Keratinocyte (primary cell): ENCODE data around the gene PNLIP. TPM values are rescaled to one million over a fixed set of nuclear protein-coding genes. Genes with fewer than 3 reads are reported as not detected.

ENCODE experiments used
- DNase-seq: peaks from one replicate; pipeline ENCODE4 v3.0.0-alpha.2; 2011; ENCODE audit warnings: low read depth, missing footprints, low spot score
- FAIRE-seq: peaks from 2 replicates; lab custom pipeline; 2011; peaks lifted over from hg19 to GRCh38; lab: Jason Lieb, UNC
- H2AFZ ChIP-seq: 2 replicates; pipeline ENCODE4 v1.6.0; 2012; ENCODE audit warnings: low read length, control low read depth, inconsistent platforms; ENCODE audit not compliant: control insufficient read depth
- H3K27ac ChIP-seq: 2 replicates; pipeline ENCODE4 v1.5.1; 2011; ENCODE audit warnings: low read length; ENCODE audit not compliant: control insufficient read depth, insufficient read depth
- H3K27me3 ChIP-seq: 3 replicates; pipeline ENCODE4 v1.6.0; 2011; ENCODE audit warnings: low read length; ENCODE audit not compliant: control insufficient read depth, insufficient read depth; ENCODE audit errors: extremely low read depth
- H3K36me3 ChIP-seq, 2 experiments: 2 replicates in 1 of 2; 3 replicates in 1 of 2; pipeline ENCODE4 v1.5.1; 2011; ENCODE audit warnings: low read length in 2 of 2, mild to moderate bottlenecking in 1 of 2; ENCODE audit not compliant: control insufficient read depth in 2 of 2, insufficient read depth in 2 of 2; ENCODE audit errors: extremely low read depth in 1 of 2
- H3K4me1 ChIP-seq: 3 replicates; pipeline ENCODE4 v1.5.1; 2011; ENCODE audit warnings: low read length; ENCODE audit not compliant: control insufficient read depth, insufficient read depth; ENCODE audit errors: extremely low read depth
- H3K4me2 ChIP-seq: 3 replicates; pipeline ENCODE4 v1.6.0; 2011; ENCODE audit warnings: low read depth, low read length; ENCODE audit not compliant: control insufficient read depth, insufficient read depth; ENCODE audit errors: extremely low read depth
- H3K4me3 ChIP-seq, 3 experiments: fragments of 200-600 bp in 1 of 3; sonication (generic) in 1 of 3; 2 replicates in 2 of 3; 3 replicates in 1 of 3; pipeline ENCODE4 v1.5.1; 2011 to 2016; ENCODE audit warnings: low read length in 3 of 3, mild to moderate bottlenecking in 3 of 3, control low read depth in 2 of 3, inconsistent platforms in 1 of 3, low read depth in 1 of 3, mixed read lengths in 1 of 3, mixed run types in 1 of 3, moderate library complexity in 1 of 3; ENCODE audit not compliant: control insufficient read depth in 2 of 3, insufficient read depth in 2 of 3; ENCODE audit errors: extremely low read depth in 1 of 3
- H3K79me2 ChIP-seq: 2 replicates; pipeline ENCODE4 v1.6.0; 2012; ENCODE audit warnings: low read length; ENCODE audit not compliant: control insufficient read depth, insufficient read depth
- H3K9ac ChIP-seq: 3 replicates; pipeline ENCODE4 v1.6.0; 2011; ENCODE audit warnings: low read length; ENCODE audit not compliant: control insufficient read depth, insufficient read depth; ENCODE audit errors: extremely low read depth
- H3K9me1 ChIP-seq: 3 replicates; pipeline ENCODE4 v1.6.0; 2011; ENCODE audit warnings: low read length; ENCODE audit not compliant: control insufficient read depth, insufficient read depth; ENCODE audit errors: extremely low read depth
- H3K9me3 ChIP-seq: 2 replicates; pipeline ENCODE4 v1.5.1; 2012; ENCODE audit warnings: low read depth, low read length; ENCODE audit not compliant: control insufficient read depth
- H4K20me1 ChIP-seq: 3 replicates; pipeline ENCODE4 v1.6.0; 2011; ENCODE audit warnings: low read length; ENCODE audit not compliant: control insufficient read depth, insufficient read depth; ENCODE audit errors: extremely low read depth
- CTCF ChIP-seq, 3 experiments: IDR thresholded peaks in 1 of 3; conservative IDR thresholded peaks in 1 of 3; optimal IDR thresholded peaks in 1 of 3; 2 replicates in 2 of 3; 3 replicates in 1 of 3; pipeline versions ENCODE3 to v1.5.1; 2011; ENCODE audit warnings: low read length in 3 of 3, mild to moderate bottlenecking in 3 of 3, moderate library complexity in 2 of 3, control low read depth in 1 of 3, inconsistent platforms in 1 of 3; ENCODE audit not compliant: insufficient read depth in 2 of 3; ENCODE audit errors: extremely low read depth in 1 of 3
- EZH2 ChIP-seq: IDR thresholded peaks from one replicate; pipeline ENCODE4 v1.6.1; 2012; ENCODE audit warnings: inconsistent platforms, mild to moderate bottlenecking, low read length, moderate library complexity
- dilution Hi-C: fragments of 300-500 bp; cut with MboI; formaldehyde crosslinking; loops from one replicate; pipeline ENCODE4 v1.7.0; 2020; ENCODE audit warnings: low sequenced_read_pairs; ENCODE audit not compliant: extremely low pct_ligation_motif_present
- polyA plus RNA-seq, 5 experiments: library from polyadenylated mRNA; depleted of rRNA in 3 of 5; stranded (reverse) in 3 of 5; stranded (forward) in 1 of 5; unstranded in 1 of 5; fragments of >200 nt; gene quantifications; 1 replicate in 1 of 5; 2 replicates in 3 of 5; 3 replicates in 1 of 5; pipeline versions ENCODE4 v1.2.1 to v1.2.3, GENCODE V29; 2011 to 2012; ENCODE audit warnings: missing spikeins in 2 of 5, low read depth in 1 of 5, low replicate concordance in 1 of 5

Gene PNLIP
- polyA plus RNA-seq, 1 donor (not counting 4 experiments of a cell fraction or from before 2014, with no cell fraction given): not detected

- H3K36me3 ChIP-seq: no peaks in the 10 kb centered on the region
- H3K4me1 ChIP-seq: no peaks in the 10 kb centered on the region
- no peaks in the 10 kb centered on the region for H3K9me3 ChIP-seq
- H4K20me1 ChIP-seq: no peaks in the 10 kb centered on the region
- H3K4me3 ChIP-seq: no peak overlapping the region
- FAIRE-seq (no peak), DNase-seq (no peak)
- no peaks in the 10 kb centered on the region for H3K9me1 ChIP-seq
- no peaks in the 10 kb centered on the region for H3K79me2 ChIP-seq
- dilution Hi-C loops: no loop called here
- no peak overlapping the region for H3K27ac ChIP-seq
- TF ChIP-seq CTCF (optimal IDR thresholded peaks at IDR 0.05 in 1 of 3, IDR thresholded peaks at IDR 0.05 in 1 of 3, conservative IDR thresholded peaks at IDR 0.05 in 1 of 3; ENCODE audit: extremely low read depth in 1 of 3, insufficient read depth in 2 of 3, low read length in 3 of 3) (no peak), EZH2 (no peak)
- no peak overlapping the region for H2AFZ ChIP-seq
- H3K9ac ChIP-seq: no peak overlapping the region
- no peak overlapping the region for H3K4me2 ChIP-seq
- no peaks in the 10 kb centered on the region for H3K27me3 ChIP-seq
These were observed 19.8 kb downstream of the PNLIP start for GRCh38 chr10:116565534-116565933.

GRCh38 chr10:116566932-116567331, 21.2 kb downstream of the PNLIP start:
- Histone ChIP-seq H3K27me3 (no peaks in the 10 kb centered on the region), H3K4me3 (no peak overlapping the region), H3K79me2 (no peaks in the 10 kb centered on the region), H3K4me2 (no peak overlapping the region), H3K36me3 (no peaks in the 10 kb centered on the region), H3K27ac (no peak overlapping the region), H2AFZ (no peak overlapping the region), H4K20me1 (no peaks in the 10 kb centered on the region), H3K9me3 (no peaks in the 10 kb centered on the region), H3K9me1 (no peaks in the 10 kb centered on the region), H3K9ac (no peak overlapping the region), H3K4me1 (no peaks in the 10 kb centered on the region)
- FAIRE-seq: no peak
- no peak for TF ChIP-seq CTCF (optimal IDR thresholded peaks at IDR 0.05 in 1 of 3, IDR thresholded peaks at IDR 0.05 in 1 of 3, conservative IDR thresholded peaks at IDR 0.05 in 1 of 3; ENCODE audit: extremely low read depth in 1 of 3, insufficient read depth in 2 of 3, low read length in 3 of 3)
- TF ChIP-seq EZH2: no peak
- no peak for DNase-seq
- dilution Hi-C loops: no loop called here
